TTC549 (cell line): ENCODE measurements around the gene HLA-B.
"Not testable (repeated sequence)": the region's sequence is repeated elsewhere in the genome, so short reads cannot be mapped to it uniquely, and the experiment has no call there.

ENCODE experiments used
- FAIRE-seq: peaks from 2 replicates; lab custom pipeline; 2012; peaks lifted over from hg19 to GRCh38; lab: Jason Lieb, UNC

HLA-B gene

GRCh38 chr6:31383149-31383548, 26.2 kb upstream of the HLA-B start:
- no peak for FAIRE-seq

- no peak for FAIRE-seq
These were observed 24.7 kb upstream of the HLA-B start for GRCh38 chr6:31381666-31382065.

DNA sequence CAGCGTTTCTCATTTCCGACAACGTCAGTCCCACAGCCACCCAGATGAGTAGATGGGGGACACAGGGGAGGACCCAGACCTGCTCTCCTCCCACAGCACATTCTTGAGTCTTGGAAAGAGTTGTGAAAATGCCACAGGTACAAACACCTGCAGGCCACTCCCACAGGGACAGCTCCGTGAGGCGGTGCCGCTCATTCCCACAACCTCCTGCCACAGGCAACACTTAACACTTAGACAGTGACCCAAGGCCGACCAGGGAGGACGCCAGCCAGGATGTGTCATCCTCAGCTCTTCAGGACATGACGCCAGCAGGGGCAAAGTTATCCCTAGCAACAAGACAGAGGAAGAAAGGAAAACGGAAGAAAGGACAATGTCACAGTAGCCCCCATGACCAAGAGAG, 22.9 kb upstream of the HLA-B start:
- FAIRE-seq = no peak

DNA sequence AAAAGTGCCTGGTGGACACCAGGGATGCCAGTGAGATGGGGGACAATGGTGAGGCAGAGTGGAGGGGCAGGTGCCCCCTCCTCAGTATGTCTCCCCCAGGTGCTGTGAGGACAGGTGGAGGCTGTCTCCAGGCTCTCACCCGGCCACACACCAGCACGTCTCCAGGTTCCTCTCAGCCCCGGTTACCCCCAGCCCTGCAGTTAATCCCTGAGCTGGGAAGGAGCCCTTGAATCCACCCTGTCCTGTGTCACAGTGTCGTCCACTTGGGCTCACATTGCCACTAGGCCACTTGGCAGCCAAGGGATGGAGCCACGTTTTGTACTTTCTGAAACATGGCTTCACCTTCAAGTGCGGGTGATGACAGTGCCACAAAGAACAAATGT, 21.7 kb upstream of the HLA-B start:
- FAIRE-seq = no peak

DNA sequence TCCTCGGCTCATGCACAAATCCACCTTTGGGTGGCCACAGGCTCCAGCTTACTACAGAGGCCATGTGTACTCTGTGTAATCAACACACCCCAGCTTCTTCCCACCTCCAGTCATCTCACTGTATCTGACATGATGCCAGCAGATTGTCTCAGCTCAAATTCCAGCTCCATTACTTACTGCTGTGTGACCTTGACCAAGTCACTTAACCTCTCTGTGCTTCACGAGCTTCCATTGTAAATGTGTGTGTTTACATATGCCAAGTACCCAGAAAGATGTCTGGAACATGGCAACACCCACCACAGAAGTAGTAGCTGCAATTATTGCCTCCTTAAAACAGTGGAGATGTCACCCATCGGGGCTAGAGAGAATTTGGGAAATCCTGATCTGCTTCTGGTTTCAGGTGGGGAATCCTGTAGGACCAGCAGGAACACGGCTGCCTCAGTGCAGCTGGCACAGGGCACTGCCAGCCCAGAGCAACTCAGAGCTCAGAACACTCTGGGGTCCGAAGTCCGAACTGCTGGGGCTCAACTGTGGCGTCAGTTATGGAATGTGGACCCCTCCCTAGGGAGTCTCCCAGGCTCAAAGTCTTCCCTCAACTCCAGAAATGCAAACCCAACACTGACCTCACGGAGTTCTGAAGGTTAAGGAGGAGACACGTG, 21.2 kb upstream of the HLA-B start:
- FAIRE-seq = no peak

- no peak for FAIRE-seq
These were observed 20.1 kb upstream of the HLA-B start for GRCh38 chr6:31377029-31377428.

DNA sequence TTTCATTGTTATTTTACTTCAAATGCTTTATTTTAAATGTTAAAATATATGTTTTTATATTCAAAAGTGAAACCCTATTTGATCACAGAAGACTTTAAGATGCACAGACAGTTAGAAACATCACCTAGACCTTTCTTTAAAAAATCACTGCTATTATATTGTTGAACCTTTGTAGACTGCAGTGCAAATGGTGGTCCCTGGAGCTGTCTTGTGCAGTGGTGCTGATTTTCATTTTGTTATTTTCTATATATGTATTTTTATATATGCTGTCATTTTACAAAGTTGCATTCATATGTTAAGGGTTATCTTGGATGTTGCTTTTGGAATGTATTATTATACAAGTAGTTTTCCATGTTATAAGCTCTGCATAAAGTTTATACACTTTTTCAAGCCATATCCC, 18.7 kb upstream of the HLA-B start:
- no peak for FAIRE-seq

- not testable (repeated sequence) for FAIRE-seq
These were observed 17.1 kb upstream of the HLA-B start for GRCh38 chr6:31374118-31374517.

DNA sequence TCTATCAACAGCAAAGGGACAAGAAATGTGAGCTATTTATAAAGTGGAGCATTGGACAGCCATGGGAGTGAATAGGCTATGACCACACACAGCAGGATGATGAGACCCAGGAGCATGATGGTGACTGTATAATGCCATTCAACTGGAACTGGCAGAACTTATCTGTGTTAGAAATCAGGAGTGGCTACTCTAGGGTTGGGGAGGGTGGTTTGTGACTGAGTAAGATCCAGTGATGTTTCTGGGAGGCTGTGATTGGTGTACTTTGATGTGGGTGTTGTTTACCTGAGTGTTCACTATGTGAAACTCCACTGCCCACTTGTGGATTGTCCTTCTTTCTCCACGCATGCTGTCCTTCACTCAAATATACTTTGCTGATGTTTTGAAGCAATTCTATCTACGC, 11.5 kb upstream of the HLA-B start:
- no peak for FAIRE-seq

GRCh38 chr6:31366693-31367470, 9.9 kb upstream of the HLA-B start:
- FAIRE-seq = no peak

DNA sequence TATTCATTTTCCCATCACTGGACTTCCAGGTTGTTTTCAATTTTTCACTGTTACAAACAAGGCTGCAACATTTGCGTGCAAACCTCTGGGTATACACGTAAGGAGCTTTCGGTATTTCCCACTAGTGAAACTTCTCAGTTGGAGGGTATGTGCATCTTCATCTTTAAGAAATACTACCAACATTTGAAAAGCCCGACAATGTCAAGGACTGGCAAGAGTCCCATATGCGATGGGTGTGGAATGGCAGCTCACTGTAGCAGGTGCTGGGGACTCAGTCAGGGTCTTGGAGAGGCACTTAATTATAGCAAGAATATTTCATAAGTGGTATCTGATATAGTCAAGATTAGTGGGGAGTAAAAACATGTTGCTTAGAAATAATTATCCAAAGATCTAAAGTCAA, 8.9 kb upstream of the HLA-B start:
- no peak for FAIRE-seq

DNA sequence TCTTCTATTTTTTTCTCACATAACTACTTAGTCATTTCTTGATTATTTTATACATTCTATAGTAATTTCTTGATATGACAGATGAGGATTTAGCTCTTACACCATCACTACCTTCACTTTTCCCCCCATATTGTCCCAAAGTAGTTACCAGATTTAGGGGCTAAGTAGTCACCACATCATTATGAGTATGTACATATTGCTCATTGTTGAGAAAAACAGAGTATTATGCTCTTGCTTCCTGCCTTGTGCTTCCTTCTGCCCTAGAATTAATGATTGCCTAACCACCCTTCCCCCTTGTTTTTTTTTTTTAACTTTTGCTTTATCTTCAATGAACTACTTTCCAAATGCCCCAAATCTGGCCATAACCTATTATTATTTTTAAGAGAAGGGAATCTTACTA, 6.8 kb upstream of the HLA-B start:
- FAIRE-seq = no peak

DNA sequence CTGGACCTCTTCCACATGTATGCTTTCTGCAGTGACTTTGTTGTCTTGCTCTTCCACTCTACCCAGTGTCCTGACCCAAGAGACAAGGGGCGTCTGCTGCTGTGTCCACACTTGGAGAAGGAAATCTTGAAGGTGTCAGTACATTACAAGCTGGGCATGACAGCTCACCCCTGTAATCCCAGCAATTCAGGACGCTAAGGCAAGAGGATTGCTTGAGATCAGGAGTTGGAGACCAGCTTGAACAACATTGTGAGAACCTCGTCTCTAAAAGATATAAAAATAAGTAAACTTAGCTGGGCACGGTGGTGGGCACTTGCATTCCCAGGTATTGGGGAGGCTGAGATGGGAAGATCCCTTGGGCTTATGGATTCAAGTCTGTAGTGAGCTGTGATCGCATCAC, 5.8 kb upstream of the HLA-B start:
- FAIRE-seq = no peak

- FAIRE-seq = no peak
These were observed 2.6 kb upstream of the HLA-B start for GRCh38 chr6:31359581-31359980.

- FAIRE-seq = no peak
These were observed 1.3 kb upstream of the HLA-B start for GRCh38 chr6:31358302-31358701.

GRCh38 chr6:31357886-31358285, 907 bp upstream of the HLA-B start:
- FAIRE-seq = no peak

DNA sequence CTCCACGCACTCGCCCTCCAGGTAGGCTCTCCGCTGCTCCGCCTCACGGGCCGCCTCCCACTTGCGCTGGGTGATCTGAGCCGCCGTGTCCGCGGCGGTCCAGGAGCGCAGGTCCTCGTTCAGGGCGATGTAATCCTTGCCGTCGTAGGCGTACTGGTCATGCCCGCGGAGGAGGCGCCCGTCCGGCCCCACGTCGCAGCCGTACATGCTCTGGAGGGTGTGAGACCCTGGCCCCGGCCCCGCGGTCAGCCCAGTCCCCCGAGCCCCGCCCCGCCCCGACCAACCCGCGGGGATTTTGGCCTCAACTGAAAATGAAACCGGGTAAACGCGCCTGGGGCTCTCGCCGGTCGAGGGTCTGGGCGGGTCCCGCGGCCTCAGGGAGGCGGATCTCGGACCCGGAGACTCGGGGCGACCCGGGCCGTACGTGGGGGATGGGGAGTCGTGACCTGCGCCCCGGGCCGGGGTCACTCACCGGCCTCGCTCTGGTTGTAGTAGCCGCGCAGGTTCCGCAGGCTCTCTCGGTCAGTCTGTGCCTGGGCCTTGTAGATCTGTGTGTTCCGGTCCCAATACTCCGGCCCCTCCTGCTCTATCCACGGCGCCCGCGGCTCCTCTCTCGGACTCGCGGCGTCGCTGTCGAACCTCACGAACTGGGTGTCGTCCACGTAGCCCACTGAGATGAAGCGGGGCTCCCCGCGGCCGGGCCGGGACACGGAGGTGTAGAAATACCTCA, 598 bp downstream of the HLA-B start:
- FAIRE-seq = no peak

- FAIRE-seq = no peak
These were observed 1.4 kb downstream of the HLA-B start for GRCh38 chr6:31355583-31355948.

- FAIRE-seq = no peak
These were observed 2.0 kb downstream of the HLA-B start for GRCh38 chr6:31354864-31355582.

GRCh38 chr6:31354158-31354863, 2.7 kb downstream of the HLA-B start:
- no peak for FAIRE-seq

DNA sequence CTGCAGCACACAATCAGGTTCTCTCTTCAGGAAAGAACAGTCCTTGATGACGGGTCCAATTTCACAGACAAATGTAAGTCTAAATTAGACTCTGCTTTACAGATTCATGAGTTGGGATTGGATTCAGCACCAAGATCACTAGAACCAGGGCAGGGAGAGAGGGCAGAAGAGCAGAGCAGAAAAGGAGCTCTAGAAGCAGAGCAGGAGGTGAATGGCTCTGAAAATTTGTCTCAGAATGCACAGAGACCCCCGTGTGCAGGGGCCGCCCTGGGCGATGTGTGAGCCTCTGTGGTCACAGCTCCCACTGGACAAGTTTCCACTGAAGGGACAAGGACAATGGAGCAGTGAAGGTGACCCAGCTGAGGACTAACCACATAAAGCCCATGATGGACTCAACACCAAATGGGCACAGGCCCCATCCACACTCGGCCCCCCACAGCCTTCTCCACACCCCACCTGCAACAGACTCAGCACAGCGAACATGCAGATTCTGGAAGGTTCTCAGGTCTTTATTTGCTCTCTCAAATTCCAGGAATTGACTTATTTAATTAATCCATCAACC, 3.5 kb downstream of the HLA-B start:
- FAIRE-seq = no peak
